Esophagus muscularis mucosa (tissue), 3 donors: ENCODE measurements around the gene ATXN7L3B.

Experiments
- CTCF ChIP-seq, 3 experiments: fragments of 200-600 bp in 2 of 3; fragments of 450-650 bp in 1 of 3; sonication (generic) in 2 of 3; IDR thresholded peaks; one replicate each; pipeline ENCODE4 v1.5.1; 2017 to 2019; ENCODE audit warnings: antibody characterized with exemption in 3 of 3, mild to moderate bottlenecking in 2 of 3, moderate library complexity in 1 of 3
- POLR2AphosphoS5 ChIP-seq, 2 donors: sonication (generic); formaldehyde crosslinking; IDR thresholded peaks; one replicate each; pipeline ENCODE4 v1.6.1; 2017; ENCODE audit warnings: antibody characterized with exemption in 2 of 2

- TF ChIP-seq CTCF (IDR thresholded peaks at IDR 0.05) = no peak
- no peak for TF ChIP-seq POLR2AphosphoS5 (IDR thresholded peaks at IDR 0.05)
Measured at GRCh38 chr12:74539261-74539660, 1.6 kb downstream of the ATXN7L3B start.
